GM19328 (cell line): ENCODE measurements around the gene ADH1C.
"Not testable (repeated sequence)": the region's sequence is repeated elsewhere in the genome, so short reads cannot be mapped to it uniquely, and the experiment has no call there.

Experiments
- ATAC-seq: cut with Tn5 transposase; IDR thresholded peaks from one replicate; pipeline ENCODE4 v1.9.1; 2021; ENCODE audit warnings: mild to moderate bottlenecking, moderate library complexity; ENCODE audit not compliant: unreplicated experiment

The ADH1C gene

GRCh38 chr4:99352602-99353537 is at the start of gene ADH1C:
Gene ADH1C, minus strand, starts transcription at chr4:99352746. Its CDS starts 71 bp downstream, at chr4:99352675.
- ATAC-seq, result no peak

GRCh38 chr4:99400831-99401230 is 48.3 kb upstream of the ADH1C start:
- ATAC-seq, result no peak

GRCh38 chr4:99399017-99399416 is 46.5 kb upstream of the ADH1C start:
- ATAC-seq, result no peak

- ATAC-seq, result no peak
Observed at GRCh38 chr4:99395595-99396364, 43.2 kb upstream of the ADH1C start.

GRCh38 chr4:99394896-99395295 is 42.4 kb upstream of the ADH1C start:
- no peak for ATAC-seq

- ATAC-seq, result no peak
Observed at GRCh38 chr4:99390055-99390454, 37.5 kb upstream of the ADH1C start.

DNA sequence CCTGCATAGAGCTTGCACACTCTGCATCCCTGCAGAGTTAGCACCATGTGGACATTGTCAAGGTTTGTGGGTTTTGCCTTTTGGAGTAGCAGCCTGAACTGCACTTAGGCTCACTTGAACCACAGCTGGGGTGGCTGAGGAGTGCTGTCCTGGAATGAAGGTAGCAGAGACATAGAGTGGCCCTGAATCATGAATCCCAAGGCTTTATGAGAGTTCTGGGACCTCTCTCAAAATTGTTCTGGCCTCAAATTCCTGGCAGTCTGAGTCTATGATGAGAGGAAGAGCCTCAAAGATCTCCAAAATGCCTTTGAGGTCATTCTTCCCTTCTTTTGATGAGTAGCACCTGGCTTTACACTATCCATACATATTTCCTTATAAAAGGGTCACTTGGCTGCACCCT is 37.1 kb upstream of the ADH1C start:
- no peak for ATAC-seq

GRCh38 chr4:99383833-99384392 is 31.4 kb upstream of the ADH1C start:
- no peak for ATAC-seq

DNA sequence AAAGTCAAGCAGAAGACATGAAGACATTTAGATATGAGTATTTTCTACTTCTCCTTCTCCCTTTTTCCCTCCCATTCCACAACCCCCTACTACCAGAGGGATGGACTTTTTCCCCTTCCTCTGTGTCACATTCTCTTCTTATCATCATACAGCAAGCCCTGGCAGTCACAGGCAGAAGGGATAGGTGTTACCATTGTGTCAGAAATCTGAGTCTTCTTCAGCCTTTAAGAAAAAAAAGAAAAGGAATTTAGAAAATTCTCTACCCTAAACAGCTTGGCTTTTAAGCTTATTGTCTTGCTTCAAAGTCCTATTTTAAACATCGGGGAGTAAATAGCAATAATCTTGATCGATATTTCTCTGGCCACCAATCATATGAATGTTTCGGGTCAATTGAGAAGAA is 30.9 kb upstream of the ADH1C start:
- no peak for ATAC-seq

- ATAC-seq, result no peak
Observed at GRCh38 chr4:99382745-99383360, 30.3 kb upstream of the ADH1C start.

DNA sequence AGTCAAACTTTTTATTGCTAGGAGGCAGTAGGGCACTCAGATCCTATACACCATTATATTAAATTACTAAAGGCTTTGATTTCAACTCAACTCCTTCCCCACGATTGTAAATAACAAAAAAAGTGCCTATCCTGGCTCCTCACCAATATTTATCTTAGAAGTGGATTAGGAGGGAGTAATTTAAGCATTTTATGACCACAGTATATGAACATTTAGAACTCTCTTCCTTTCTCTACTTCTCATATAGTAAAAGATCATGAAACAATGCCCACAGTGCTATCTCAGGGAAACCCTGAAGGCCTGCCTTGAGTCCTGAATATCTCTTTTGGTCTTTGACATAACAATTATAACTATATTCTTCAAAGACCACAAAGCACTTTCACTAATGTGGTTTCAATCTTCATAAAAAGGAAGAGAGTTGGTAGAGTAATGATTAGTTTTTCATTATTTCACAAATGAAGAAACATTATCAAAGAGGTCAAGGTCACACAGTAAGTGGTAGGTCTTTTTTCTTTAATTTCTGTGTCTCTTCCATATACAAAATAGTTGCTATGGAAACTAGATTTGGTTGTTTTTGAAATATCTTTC is 29.1 kb upstream of the ADH1C start:
- no peak for ATAC-seq

DNA sequence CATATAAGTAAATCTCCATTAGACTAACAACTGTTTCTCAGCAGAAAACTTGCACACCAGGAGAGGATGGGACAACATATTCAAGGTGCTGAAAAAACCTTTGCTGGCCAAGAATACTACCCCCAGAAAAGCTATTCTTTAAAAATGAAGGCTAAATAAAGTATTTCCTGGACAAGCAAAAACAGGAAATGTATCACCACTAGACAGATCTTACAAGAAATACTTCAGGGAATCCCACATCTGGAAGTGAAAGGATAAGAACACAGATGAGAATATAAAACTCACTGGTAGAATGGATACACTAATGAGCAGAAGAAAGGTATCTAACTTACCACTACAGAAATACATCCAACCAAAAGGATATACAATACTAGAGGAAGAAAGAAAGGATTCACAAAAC is 27.0 kb upstream of the ADH1C start:
- no peak for ATAC-seq

- ATAC-seq, result no peak
Observed at GRCh38 chr4:99378876-99379275, 26.3 kb upstream of the ADH1C start.

- not testable (repeated sequence) for ATAC-seq
Observed at GRCh38 chr4:99377341-99377740, 24.8 kb upstream of the ADH1C start.

DNA sequence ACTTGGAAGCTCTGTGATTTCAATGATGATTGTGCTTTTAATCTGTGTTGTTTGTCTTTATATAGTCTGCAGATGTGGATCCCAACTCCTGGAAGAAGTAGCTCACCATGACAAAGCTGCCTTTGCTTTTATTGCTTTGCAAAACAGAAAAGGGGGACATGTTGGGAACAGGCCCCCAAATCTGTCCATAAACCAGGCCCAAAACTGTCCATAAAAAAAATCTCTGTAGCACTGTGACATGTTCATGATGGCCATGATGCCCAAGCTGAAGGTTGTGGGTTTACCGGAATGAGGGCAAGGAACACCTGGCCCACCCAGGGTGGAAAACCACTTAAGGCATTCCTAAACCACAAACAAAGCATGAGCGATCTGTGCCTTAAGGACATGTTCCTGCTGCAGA is 19.9 kb upstream of the ADH1C start:
- not testable (repeated sequence) for ATAC-seq

DNA sequence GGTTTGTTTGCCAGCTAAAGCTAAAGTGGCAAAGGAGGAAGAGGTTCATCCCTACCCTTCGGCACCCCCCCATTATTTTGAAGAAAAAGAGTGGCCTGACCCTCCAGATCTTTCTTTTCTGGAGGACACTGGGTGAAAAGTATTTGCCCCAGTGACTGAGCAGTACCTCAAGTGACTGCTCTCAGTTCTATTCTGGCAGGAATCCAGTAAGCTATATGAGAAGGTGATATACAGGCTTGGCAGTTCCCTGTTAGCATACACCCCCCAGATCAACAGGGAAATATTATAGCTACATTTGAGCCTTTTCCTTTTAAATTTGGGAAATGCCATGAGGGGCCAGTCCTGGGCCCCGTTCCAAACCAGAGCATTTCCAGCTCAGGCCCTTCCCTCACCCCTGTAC is 15.3 kb upstream of the ADH1C start:
- not testable (repeated sequence) for ATAC-seq

GRCh38 chr4:99366491-99366890 is 13.9 kb upstream of the ADH1C start:
- no peak for ATAC-seq

- ATAC-seq, result no peak
Observed at GRCh38 chr4:99362768-99363167, 10.2 kb upstream of the ADH1C start.

DNA sequence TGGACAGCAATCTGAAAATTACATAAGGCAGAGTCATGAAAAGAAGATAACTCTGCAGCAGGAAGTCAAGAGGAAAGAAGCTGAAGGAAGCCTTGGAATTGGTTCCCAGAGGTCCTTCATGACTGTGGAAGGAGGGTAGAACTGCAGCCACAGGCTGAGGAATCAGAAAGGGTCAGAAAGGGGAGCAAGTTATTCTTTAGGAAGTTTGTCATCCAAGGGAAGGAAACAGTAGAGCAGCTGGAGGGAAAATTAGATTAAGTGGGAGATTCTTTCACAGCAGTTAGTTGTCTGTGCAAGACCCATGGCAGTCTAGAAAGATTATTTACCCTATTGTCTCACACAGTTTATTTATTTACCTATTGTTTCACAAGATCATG is 9.3 kb upstream of the ADH1C start:
- no peak for ATAC-seq

DNA sequence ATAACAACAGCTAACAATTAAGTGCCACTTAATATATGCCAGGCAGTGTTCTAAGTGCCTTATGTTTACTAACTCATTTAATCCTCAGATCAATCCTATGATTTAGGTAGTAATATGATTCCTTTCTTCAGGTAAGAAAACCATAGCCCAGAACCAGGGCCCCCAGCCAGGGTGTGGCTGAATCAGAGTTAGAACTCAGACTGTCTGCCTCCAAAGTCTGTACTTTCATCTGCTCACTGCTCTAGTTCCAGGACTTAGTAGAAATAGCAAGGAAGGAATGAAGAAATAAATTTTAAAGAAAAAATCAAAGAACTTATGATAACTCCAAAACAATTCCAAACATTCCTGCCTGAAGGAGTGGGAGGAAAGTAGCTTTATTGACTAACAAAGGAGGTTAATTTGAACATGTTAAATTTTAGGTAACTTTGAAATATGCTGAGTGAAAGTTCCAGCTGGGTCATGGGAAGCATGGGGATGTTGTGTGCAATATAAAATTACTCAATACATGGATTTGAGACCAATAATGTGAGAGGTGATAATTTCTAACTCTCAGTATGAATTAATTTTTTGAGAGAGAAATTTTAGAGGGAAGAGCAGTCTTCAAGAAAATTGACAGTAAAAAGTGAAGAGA is 8.8 kb upstream of the ADH1C start:
- no peak for ATAC-seq
